Heart right ventricle (tissue), 16 donors: ENCODE measurements around the gene TMEM263. TPM values are rescaled to one million over a fixed set of nuclear protein-coding genes. Genes with fewer than 3 reads are reported as not detected.

Experiments
- ATAC-seq, 8 donors: fragments of 200-7000 bp; cut with Tn5 transposase; one replicate each; pipeline ENCODE4 v1.9.1; 2020; ENCODE audit warnings: mild to moderate bottlenecking in 8 of 8, moderate library complexity in 8 of 8, moderate number of reproducible peaks in 1 of 8
- DNase-seq, 2 donors: peaks; one replicate each; pipeline ENCODE4 v3.0.0-alpha.2; 2020
- H3K27ac ChIP-seq, 10 donors: fragments of 200-600 bp; sonication (generic) in 2 of 10; one replicate each; pipeline versions ENCODE4 v1.5.0 to v1.8.0; 2020 to 2022; ENCODE audit warnings: mild to moderate bottlenecking in 3 of 10
- H3K27me3 ChIP-seq, 7 donors: fragments of 200-600 bp; one replicate each; pipeline ENCODE4 v1.8.0; 2021 to 2022; ENCODE audit warnings: mild to moderate bottlenecking in 2 of 7
- H3K36me3 ChIP-seq, 9 donors: fragments of 200-600 bp; sonication (generic) in 1 of 9; one replicate each; pipeline versions ENCODE4 v1.5.0 to v1.8.0; 2020 to 2022; ENCODE audit warnings: mild to moderate bottlenecking in 2 of 9
- H3K4me1 ChIP-seq, 9 donors: fragments of 200-600 bp; sonication (generic) in 1 of 9; one replicate each; pipeline versions ENCODE4 v1.5.0 to v1.8.0; 2020 to 2022; ENCODE audit warnings: mild to moderate bottlenecking in 4 of 9
- H3K4me3 ChIP-seq, 10 donors: fragments of 200-600 bp; sonication (generic) in 2 of 10; one replicate each; pipeline versions ENCODE4 v1.5.0 to v1.8.0; 2020 to 2022; ENCODE audit warnings: mild to moderate bottlenecking in 7 of 10, moderate library complexity in 2 of 10
- H3K9me3 ChIP-seq, 11 donors: fragments of 200-600 bp in 10 of 11; sonication (generic) in 2 of 11; one replicate each; pipeline versions ENCODE4 v1.5.0 to v1.8.0; 2013 to 2022; ENCODE audit warnings: mild to moderate bottlenecking in 2 of 11, control low read depth in 1 of 11, moderate library complexity in 1 of 11
- CTCF ChIP-seq, 9 donors: fragments of 200-600 bp; sonication (generic) in 2 of 9; IDR thresholded peaks; one replicate each; pipeline versions ENCODE4 v1.5.0 to v1.8.0; 2021 to 2022; ENCODE audit warnings: antibody characterized with exemption in 9 of 9, mild to moderate bottlenecking in 5 of 9, moderate library complexity in 1 of 9
- WGBS, 2 donors: extraction: QIAGEN DNeasy Blood & Tissue Kit; methylation state at CpG; one replicate each; pipeline ENCODE4 v1.1.7; 2013; ENCODE audit warnings: inconsistent platforms in 1 of 2; 5-methylcytosine and 5-hydroxymethylcytosine counted together
- intact Hi-C, 10 donors: fragments of 100-400 bp; cut with DNase I; formaldehyde crosslinking; loops; one replicate each; pipeline versions ENCODE4 v1.11.1 to v1.14.2; 2022
- polyA plus RNA-seq, 2 donors: library from polyadenylated mRNA; stranded (reverse); fragments of 200-250 nt; gene quantifications; one replicate each; pipeline ENCODE4 v1.2.3, GENCODE V29; 2013
- total RNA-seq, 10 donors: library from RNA; stranded (reverse); fragmentation: NEBNext Ultra II Directional in 3 of 10; extraction: Animal tissue kit (Norgen Biotek cat#: 25700) in 3 of 10; gene quantifications; one replicate each; pipeline versions ENCODE4 v1.2.1 to v1.2.4, GENCODE V29; 2021 to 2023
- donor health status: Arrhythmogenic right ventricular cardiomyopathy.
- donor health status: ischemic (EF 13 %, LVEDD 7.1; RV severe dilation, severe dysfunction).
- donor health status: healthy with polysubstance abuse.
- donor health status: DM: no; HTN: yes; CAD: no.
- donor health status: DM: no; HTN: no; CAD: no.
- donor health status: ischemic (EF 25% LVEDD 6.9; RV normal size, moderate dysfunction).
- donor health status: ischemic (EF 25% LVEDD 5.7; RV mildly dilated, moderate dysfunction).
- donor health status: healthy.
- donor health status: DM: yes; HTN: yes; CAD: no.
- donor health status: Ischemic cardiomyopathy.
- donor health status: ischemic (EF 35%, LVEDD 5.7; RV mildly dilated, moderate dysfunction).
- donor health status: nonischemic (EF 11% LVEDD 7.7; RV severe dilation, severe dysfunction).
- donor health status: DM: yes; HTN: yes; CAD: no.
- donor health status: PGD.
- donor health status: ischemic (EF 29% LVEDD 5.4; RV normal size, mild dysfunction).
- donor health status: nonischemic (EF 23%, LVEDD 6.1; RV moderate dilation, normal function).

The TMEM263 gene
- total and polyA plus RNA-seq, 12 donors: 15.1 to 47.5 (median 34.6) TPM

DNA sequence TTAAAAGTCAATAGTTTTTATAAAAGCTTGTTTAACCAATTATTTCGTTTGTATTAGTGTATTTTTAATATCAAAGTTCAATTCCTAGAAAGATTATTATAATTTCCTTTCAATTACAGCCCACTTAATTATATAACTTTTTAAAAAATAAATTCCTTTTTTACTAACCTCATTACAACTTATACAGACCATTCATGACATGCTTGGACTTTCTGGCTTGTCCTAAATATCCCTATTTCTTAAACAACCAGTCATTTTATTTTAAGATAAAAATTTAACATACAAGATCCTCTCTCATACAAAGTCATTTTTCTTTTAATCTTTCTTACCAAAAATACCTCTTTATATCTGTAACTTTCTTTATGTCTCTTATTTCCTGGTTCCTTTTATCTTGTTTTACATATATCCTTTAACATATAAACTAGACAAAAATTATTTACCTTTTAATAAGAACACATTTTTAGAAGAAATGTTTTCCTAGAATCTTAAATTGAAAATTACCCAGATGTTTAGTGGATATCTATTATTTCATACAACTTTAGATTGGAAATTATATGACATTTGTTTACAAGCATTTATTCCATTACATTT, 10.4 kb upstream of the TMEM263 start:
- intact Hi-C loops: no loop called here
- H3K27ac ChIP-seq: no peak overlapping the region
- H3K4me1 ChIP-seq: peaks cover 0 to 17% (median 5%) of the 10 kb centered on the region in 9 donors
- TF ChIP-seq CTCF (IDR thresholded peaks at IDR 0.05): no peak
- peaks cover 0 to 24% (median 0%) of the 10 kb centered on the region in 11 donors for H3K9me3 ChIP-seq
- no peak overlapping the region for H3K4me3 ChIP-seq
- no peaks in the 10 kb centered on the region for H3K36me3 ChIP-seq
- H3K27me3 ChIP-seq: peaks cover 0 to 26% (median 0%) of the 10 kb centered on the region in 7 donors
- no peak for ATAC-seq
- DNase-seq: no peak
- WGBS, 2 donors: 23 to 26% methylated on average over 1 of the region's 1 CpG

- Histone ChIP-seq H3K9me3 (peaks cover 0 to 24% (median 0%) of the 10 kb centered on the region in 11 donors), H3K4me3 (no peak overlapping the region), H3K36me3 (no peaks in the 10 kb centered on the region), H3K27me3 (peaks cover 0 to 23% (median 0%) of the 10 kb centered on the region in 7 donors), H3K4me1 (no peaks in the 10 kb centered on the region), H3K27ac (no peak overlapping the region)
- no peak for ATAC-seq
- no peak for DNase-seq
- intact Hi-C loops: no loop called here
- TF ChIP-seq CTCF (IDR thresholded peaks at IDR 0.05): no peak
These were observed 8.2 kb upstream of the TMEM263 start for GRCh38 chr12:106947461-106947860.

DNA sequence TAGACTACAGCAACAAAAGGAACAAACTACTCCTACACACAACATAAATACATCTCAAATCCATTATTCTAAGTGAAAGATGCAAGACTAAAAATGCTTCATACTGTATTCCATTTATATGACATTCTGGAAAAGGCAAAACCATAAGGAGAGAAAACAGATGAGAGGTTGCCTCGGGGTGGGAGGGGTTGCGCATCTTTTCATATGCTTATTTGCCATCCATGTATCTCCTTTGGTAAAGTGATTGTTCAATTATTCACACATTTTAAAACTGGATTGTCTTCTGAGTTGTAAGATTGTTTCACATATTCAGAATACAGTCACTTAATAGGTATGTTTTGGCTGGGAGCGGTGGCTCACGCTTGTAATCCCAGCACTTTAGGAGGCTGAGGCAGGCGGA, 5.1 kb upstream of the TMEM263 start:
- intact Hi-C loops: loop anchor here in 3 of 10 donors (10.0 kb wide), 1 partner anchor 144 kb away; the partner anchor contains the start of gene CRY1 (in 3 of the 3)
- peaks cover 0 to 9% (median 0%) of the 10 kb centered on the region in 11 donors for H3K9me3 ChIP-seq
- no peak for DNase-seq

More for the DNA sequence above, 5.1 kb upstream of the TMEM263 start:
- H3K36me3 ChIP-seq: no peaks in the 10 kb centered on the region
- no peak overlapping the region for H3K27ac ChIP-seq
- WGBS, 2 donors: 96 to 99% methylated on average over 5 of the region's 5 CpGs
- TF ChIP-seq CTCF (IDR thresholded peaks at IDR 0.05): no peak
- peaks cover 0 to 29% (median 0%) of the 10 kb centered on the region in 7 donors for H3K27me3 ChIP-seq
- H3K4me3 ChIP-seq: no peak overlapping the region
- H3K4me1 ChIP-seq: peaks cover 0 to 16% (median 11%) of the 10 kb centered on the region in 9 donors
- no peak for ATAC-seq
